Gastrocnemius medialis (tissue), 4 donors: Measurements from ENCODE around the gene DDX3X.
"Not testable (repeated sequence)": the region's sequence is repeated elsewhere in the genome, so short reads cannot be mapped to it uniquely, and the experiment has no call there.

ENCODE experiments used
- CTCF ChIP-seq, 5 experiments: fragments of 450-650 bp in 3 of 5; fragments of 200-600 bp in 2 of 5; sonication (generic) in 2 of 5; IDR thresholded peaks in 4 of 5; conservative IDR thresholded peaks in 1 of 5; 1 replicate in 4 of 5; 2 replicates in 1 of 5; pipeline ENCODE4 v1.5.1; 2016 to 2019; ENCODE audit warnings: antibody characterized with exemption in 5 of 5, mild to moderate bottlenecking in 3 of 5, moderate library complexity in 3 of 5
- POLR2A ChIP-seq, 2 donors: fragments of 450-650 bp; IDR thresholded peaks; one replicate each; pipeline ENCODE4 v1.6.1; 2017; ENCODE audit warnings: antibody characterized with exemption in 2 of 2, mild to moderate bottlenecking in 2 of 2, moderate library complexity in 2 of 2

- TF ChIP-seq CTCF (IDR thresholded peaks at IDR 0.05 in 4 of 5, conservative IDR thresholded peaks at IDR 0.05 in 1 of 5); POLR2A (IDR thresholded peaks at IDR 0.05): not testable (repeated sequence)
Observed at GRCh38 chrX:41371575-41371974, 37.6 kb downstream of the DDX3X start.
